Cardiac fibroblast (primary cell): ENCODE results near the gene GABRG3.

Source experiments
- DNase-seq, 2 donors: peaks; one replicate each; pipeline versions ENCODE4 v3.0.0 to v3.0.0-alpha.2; 2010; ENCODE audit warnings: low read depth in 2 of 2
- H3K4me3 ChIP-seq, 2 donors: replicated peaks in 1 of 2; 1 replicate in 1 of 2; 2 replicates in 1 of 2; pipeline ENCODE4 v1.5.1; 2011; ENCODE audit warnings: low read depth in 2 of 2, low read length in 2 of 2, mild to moderate bottlenecking in 2 of 2, moderate library complexity in 1 of 2
- TF ChIP-seq, protein P1 (sequence below): IDR thresholded peaks from one replicate; pipeline ENCODE4 v1.5.1; 2011; ENCODE audit warnings: low read depth, mild to moderate bottlenecking, low read length, inconsistent platforms

Gene GABRG3

GRCh38 chr15:27232876-27233275, 261.9 kb downstream of the GABRG3 start:
- no peak overlapping the region for H3K4me3 ChIP-seq
- TF ChIP-seq, protein P1, sequence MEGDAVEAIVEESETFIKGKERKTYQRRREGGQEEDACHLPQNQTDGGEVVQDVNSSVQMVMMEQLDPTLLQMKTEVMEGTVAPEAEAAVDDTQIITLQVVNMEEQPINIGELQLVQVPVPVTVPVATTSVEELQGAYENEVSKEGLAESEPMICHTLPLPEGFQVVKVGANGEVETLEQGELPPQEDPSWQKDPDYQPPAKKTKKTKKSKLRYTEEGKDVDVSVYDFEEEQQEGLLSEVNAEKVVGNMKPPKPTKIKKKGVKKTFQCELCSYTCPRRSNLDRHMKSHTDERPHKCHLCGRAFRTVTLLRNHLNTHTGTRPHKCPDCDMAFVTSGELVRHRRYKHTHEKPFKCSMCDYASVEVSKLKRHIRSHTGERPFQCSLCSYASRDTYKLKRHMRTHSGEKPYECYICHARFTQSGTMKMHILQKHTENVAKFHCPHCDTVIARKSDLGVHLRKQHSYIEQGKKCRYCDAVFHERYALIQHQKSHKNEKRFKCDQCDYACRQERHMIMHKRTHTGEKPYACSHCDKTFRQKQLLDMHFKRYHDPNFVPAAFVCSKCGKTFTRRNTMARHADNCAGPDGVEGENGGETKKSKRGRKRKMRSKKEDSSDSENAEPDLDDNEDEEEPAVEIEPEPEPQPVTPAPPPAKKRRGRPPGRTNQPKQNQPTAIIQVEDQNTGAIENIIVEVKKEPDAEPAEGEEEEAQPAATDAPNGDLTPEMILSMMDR, result no peak
- no peak for DNase-seq

GRCh38 chr15:27234593-27234992, 263.6 kb downstream of the GABRG3 start:
- TF ChIP-seq, protein P1, result no peak
- DNase-seq, result no peak
- no peak overlapping the region for H3K4me3 ChIP-seq

GRCh38 chr15:27235161-27235560, 264.2 kb downstream of the GABRG3 start:
- H3K4me3 ChIP-seq, result no peak overlapping the region
- TF ChIP-seq, protein P1, result no peak
- DNase-seq, result no peak

DNA sequence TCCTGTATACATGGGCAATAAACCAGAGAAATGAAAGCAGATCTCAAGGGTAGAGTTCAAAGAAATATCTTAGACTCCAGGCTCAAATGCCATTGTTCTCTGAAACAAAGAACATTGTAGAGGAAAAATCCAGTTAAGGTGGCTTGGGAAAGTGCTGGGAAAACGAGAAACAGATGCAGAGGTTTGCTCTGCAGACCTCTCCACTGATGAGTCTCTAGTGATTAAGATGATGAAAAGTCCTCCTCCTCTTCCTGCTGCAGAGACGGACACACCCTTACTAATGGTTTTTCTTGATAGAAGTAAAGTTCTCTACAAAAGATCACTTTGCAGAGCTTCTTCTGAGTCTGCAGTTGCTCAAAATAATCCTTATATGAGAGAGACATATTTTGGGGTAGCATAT, 264.7 kb downstream of the GABRG3 start:
- DNase-seq, result no peak
- TF ChIP-seq, protein P1, result no peak
- H3K4me3 ChIP-seq, result no peak overlapping the region

GRCh38 chr15:27237319-27237939, 266.4 kb downstream of the GABRG3 start:
- TF ChIP-seq, protein P1, result no peak
- DNase-seq, result no peak
- H3K4me3 ChIP-seq, result no peak overlapping the region

GRCh38 chr15:27238209-27238608, 267.2 kb downstream of the GABRG3 start:
- no peak overlapping the region for H3K4me3 ChIP-seq
- TF ChIP-seq, protein P1, result no peak
- no peak for DNase-seq
